K562 (cell line): ENCODE measurements around the gene TRIM65. TPM values are rescaled to one million over a fixed set of nuclear protein-coding genes. Genes with fewer than 3 reads are reported as not detected.

Source experiments
- BRD4 ChIP-seq: fragments of 200-600 bp; sonication (generic); IDR thresholded peaks from 2 replicates; pipeline ENCODE4 v1.6.1; 2017; ENCODE audit warnings: inconsistent platforms
- DNMT1 ChIP-seq: fragments of 450-650 bp; IDR thresholded peaks from 2 replicates; pipeline ENCODE4 v1.6.1; 2016; ENCODE audit warnings: antibody characterized with exemption, mild to moderate bottlenecking
- EGR1 ChIP-seq: fragments of 450-650 bp; conservative IDR thresholded peaks from 2 replicates; pipeline ENCODE4 v1.6.1; 2017; ENCODE audit warnings: mild to moderate bottlenecking
- FOXJ2 ChIP-seq: fragments of 200-800 bp; sonication (Bioruptor generic); IDR thresholded peaks from 2 replicates; pipeline ENCODE4 v1.6.1; 2016; ENCODE audit warnings: missing genetic modification characterization, missing compliant biosample characterization
- KAT7 ChIP-seq: sonication (generic); formaldehyde crosslinking; IDR thresholded peaks from 2 replicates; pipeline ENCODE4 v1.8.0; 2022; ENCODE audit warnings: missing genetic modification reagents, mild to moderate bottlenecking, borderline replicate concordance
- NFE2L1 ChIP-seq: fragments of 450-650 bp; IDR thresholded peaks from 2 replicates; pipeline ENCODE4 v1.6.1; 2016; ENCODE audit warnings: missing genetic modification characterization, low read depth, mild to moderate bottlenecking, missing compliant biosample characterization, moderate library complexity, borderline replicate concordance
- PHF21A ChIP-seq: fragments of 450-650 bp; IDR thresholded peaks from 2 replicates; pipeline ENCODE4 v1.6.1; 2017; ENCODE audit warnings: low read depth, borderline replicate concordance
- POLR3A ChIP-seq: IDR thresholded peaks from 2 replicates; pipeline ENCODE4 v1.6.1; 2011; ENCODE audit warnings: borderline replicate concordance, mild to moderate bottlenecking, moderate library complexity; ENCODE audit not compliant: insufficient read length, insufficient read depth; ENCODE audit errors: extremely low read depth
- POU5F1 ChIP-seq: fragments of 150-350 bp; IDR thresholded peaks from 2 replicates; pipeline ENCODE4 v1.6.1; 2014; ENCODE audit warnings: borderline replicate concordance, low read length, low read depth, mild to moderate bottlenecking; ENCODE audit not compliant: partially characterized antibody
- RBM39 ChIP-seq: fragments of 200-400 bp; formaldehyde crosslinking; optimal IDR thresholded peaks from 2 replicates; pipeline ENCODE3; 2018; ENCODE audit warnings: low read depth, low read length
- RFX7 ChIP-seq: fragments of 250-450 bp; sonication (Bioruptor Pico); IDR thresholded peaks from 2 replicates; pipeline ENCODE4 v1.5.1; 2021; ENCODE audit warnings: mild to moderate bottlenecking
- STAT5A ChIP-seq: IDR thresholded peaks from 2 replicates; pipeline ENCODE4 v1.6.1; 2012; ENCODE audit warnings: low read length, inconsistent platforms, borderline replicate concordance
- ZKSCAN3 ChIP-seq: fragments of 250-450 bp; sonication (Bioruptor Pico); IDR thresholded peaks from 2 replicates; pipeline ENCODE4 v1.4.0; 2020
- ZNF124 ChIP-seq: sonication (generic); formaldehyde crosslinking; IDR thresholded peaks from 2 replicates; pipeline ENCODE4 v1.8.1; 2022; ENCODE audit warnings: missing genetic modification reagents
- ZNF780A ChIP-seq: fragments of 250-450 bp; sonication (Bioruptor Pico); IDR thresholded peaks from 2 replicates; pipeline ENCODE4 v1.5.0; 2021; ENCODE audit warnings: mild to moderate bottlenecking
- ZNF830 ChIP-seq: fragments of 250-450 bp; sonication (Bioruptor Pico); IDR thresholded peaks from 2 replicates; pipeline ENCODE4 v1.5.0; 2021; ENCODE audit warnings: mild to moderate bottlenecking
- polyA plus RNA-seq, 8 experiments: library from polyadenylated mRNA; depleted of rRNA in 4 of 8; stranded (reverse) in 5 of 8; unstranded in 3 of 8; fragments of >200 nt; fragmentation: Nextera tagmentation in 2 of 8; fragmentation: Illumina TruSeq in 1 of 8; extraction: Ambion mirVana in 2 of 8; extraction: Trizol in 1 of 8; gene quantifications; 2 replicates each; pipeline versions ENCODE4 v1.2.1 to v1.2.3, GENCODE V29; 2011 to 2014; ENCODE audit warnings: inconsistent platforms in 1 of 8, missing spikeins in 1 of 8
- total RNA-seq, 7 experiments: library from RNA; depleted of rRNA in 6 of 7; stranded (reverse); fragments of >200 nt in 6 of 7; fragmentation: Illumina TruSeq in 2 of 7; extraction: Trizol in 2 of 7; gene quantifications; 2 replicates each; pipeline versions ENCODE4 v1.2.1 to v1.2.3, GENCODE V29; 2011 to 2021; ENCODE audit warnings: low replicate concordance in 1 of 7
- TF ChIP-seq, protein P1 (sequence below), 2 experiments: fragments of 450-650 bp; conservative IDR thresholded peaks; 2 replicates each; pipeline ENCODE4 v1.6.1; 2017; ENCODE audit warnings: mild to moderate bottlenecking in 2 of 2, moderate library complexity in 2 of 2
- TF ChIP-seq, protein P2 (sequence below): fragments of 450-650 bp; IDR thresholded peaks from 2 replicates; pipeline ENCODE4 v1.6.1; 2016
- TF ChIP-seq, protein P3 (sequence below): fragments of 200-800 bp; sonication (Bioruptor generic); IDR thresholded peaks from 2 replicates; pipeline ENCODE4 v1.6.1; 2017; ENCODE audit warnings: missing genetic modification characterization, missing compliant biosample characterization
- TF ChIP-seq, protein P4 (sequence below), 2 experiments: fragments of 200-800 bp in 1 of 2; sonication (Bioruptor generic) in 1 of 2; sonication (generic) in 1 of 2; formaldehyde crosslinking in 1 of 2; IDR thresholded peaks in 1 of 2; conservative IDR thresholded peaks in 1 of 2; 2 replicates each; pipeline versions ENCODE4 v1.5.0 to v1.6.1; 2016 to 2020; ENCODE audit warnings: missing compliant biosample characterization in 1 of 2, missing genetic modification characterization in 1 of 2, missing genetic modification reagents in 1 of 2
- TF ChIP-seq, protein P5 (sequence below): fragments of 450-650 bp; formaldehyde crosslinking; IDR thresholded peaks from 2 replicates; pipeline ENCODE4 v1.4.0; 2020; ENCODE audit warnings: mild to moderate bottlenecking, moderate library complexity

TRIM65 gene
- total and polyA plus RNA-seq, 9 of the 15 experiments (the other 6 are each of a cell fraction or from before 2014, with no cell fraction given): 2.8 to 45.7 (median 22.9) TPM

DNA sequence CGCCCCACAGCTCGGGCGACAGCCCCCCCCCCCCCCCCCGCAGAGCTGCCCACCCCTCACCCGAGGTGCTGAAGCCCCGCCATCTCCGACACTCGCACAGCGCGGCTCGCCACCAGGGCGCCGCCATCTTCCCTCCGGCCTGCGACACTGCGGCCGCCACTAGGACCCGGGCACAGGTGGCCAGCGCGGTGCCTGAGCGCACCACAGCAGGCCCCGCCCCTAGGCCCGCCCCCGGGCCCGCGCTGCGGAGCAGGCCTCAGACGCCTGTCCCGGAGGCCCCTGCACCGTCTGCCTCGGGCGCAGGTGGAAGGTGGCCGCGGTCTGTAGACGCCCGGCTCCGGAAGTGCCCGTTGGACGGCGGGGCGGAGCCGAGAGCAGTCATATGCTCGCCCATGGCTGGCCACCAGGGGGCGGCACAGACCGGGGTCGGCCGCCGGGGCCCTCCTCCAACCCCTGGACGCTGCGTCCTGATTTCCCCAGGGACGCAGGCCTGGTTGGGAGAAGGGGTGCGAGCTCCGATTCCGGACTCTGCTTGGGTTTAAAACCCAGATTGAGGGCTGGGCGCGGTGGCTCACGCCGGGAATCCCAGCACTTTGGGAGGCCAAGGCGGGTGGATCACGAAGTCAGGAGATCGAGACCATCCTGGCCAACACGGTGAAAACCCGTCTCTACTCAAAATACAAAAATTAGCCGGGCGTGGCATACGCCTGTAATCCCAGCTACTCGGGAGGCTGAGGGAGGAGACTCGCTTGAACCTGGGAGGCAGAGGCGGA lies 8.2 kb upstream of the TRIM65 start, which contains the start of gene MRPL38 (continued):
- TF ChIP-seq NFE2L1 (tag) (no peak), RFX7 (no peak), PHF21A (peak; percentile 95), EGR1 (peak; percentile 49; the same call in 1 of the 2 replicates), ZNF124 (no peak), ZNF830 (CRISPR knock-in tag) (no peak), DNMT1 (no peak), STAT5A (no peak), POLR3A (no peak), ZNF780A (CRISPR knock-in tag) (no peak), FOXJ2 (tag) (no peak; the same call in 1 of the 2 replicates), ZKSCAN3 (CRISPR knock-in tag) (no peak), RBM39 (no peak), KAT7 (CRISPR knock-in tag) (peak; percentile 95; the same call in 1 of the 2 replicates), BRD4 (no peak), POU5F1 (no peak)
- TF ChIP-seq, protein P1, sequence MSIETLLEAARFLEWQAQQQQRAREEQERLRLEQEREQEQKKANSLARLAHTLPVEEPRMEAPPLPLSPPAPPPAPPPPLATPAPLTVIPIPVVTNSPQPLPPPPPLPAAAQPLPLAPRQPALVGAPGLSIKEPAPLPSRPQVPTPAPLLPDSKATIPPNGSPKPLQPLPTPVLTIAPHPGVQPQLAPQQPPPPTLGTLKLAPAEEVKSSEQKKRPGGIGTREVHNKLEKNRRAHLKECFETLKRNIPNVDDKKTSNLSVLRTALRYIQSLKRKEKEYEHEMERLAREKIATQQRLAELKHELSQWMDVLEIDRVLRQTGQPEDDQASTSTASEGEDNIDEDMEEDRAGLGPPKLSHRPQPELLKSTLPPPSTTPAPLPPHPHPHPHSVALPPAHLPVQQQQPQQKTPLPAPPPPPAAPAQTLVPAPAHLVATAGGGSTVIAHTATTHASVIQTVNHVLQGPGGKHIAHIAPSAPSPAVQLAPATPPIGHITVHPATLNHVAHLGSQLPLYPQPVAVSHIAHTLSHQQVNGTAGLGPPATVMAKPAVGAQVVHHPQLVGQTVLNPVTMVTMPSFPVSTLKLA (conservative IDR thresholded peaks at IDR 0.05): peak; percentile 59 to 89; a peak in 3 of 4 replicates
- TF ChIP-seq, protein P2, sequence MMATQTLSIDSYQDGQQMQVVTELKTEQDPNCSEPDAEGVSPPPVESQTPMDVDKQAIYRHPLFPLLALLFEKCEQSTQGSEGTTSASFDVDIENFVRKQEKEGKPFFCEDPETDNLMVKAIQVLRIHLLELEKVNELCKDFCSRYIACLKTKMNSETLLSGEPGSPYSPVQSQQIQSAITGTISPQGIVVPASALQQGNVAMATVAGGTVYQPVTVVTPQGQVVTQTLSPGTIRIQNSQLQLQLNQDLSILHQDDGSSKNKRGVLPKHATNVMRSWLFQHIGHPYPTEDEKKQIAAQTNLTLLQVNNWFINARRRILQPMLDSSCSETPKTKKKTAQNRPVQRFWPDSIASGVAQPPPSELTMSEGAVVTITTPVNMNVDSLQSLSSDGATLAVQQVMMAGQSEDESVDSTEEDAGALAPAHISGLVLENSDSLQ: no peak
- TF ChIP-seq, protein P3, sequence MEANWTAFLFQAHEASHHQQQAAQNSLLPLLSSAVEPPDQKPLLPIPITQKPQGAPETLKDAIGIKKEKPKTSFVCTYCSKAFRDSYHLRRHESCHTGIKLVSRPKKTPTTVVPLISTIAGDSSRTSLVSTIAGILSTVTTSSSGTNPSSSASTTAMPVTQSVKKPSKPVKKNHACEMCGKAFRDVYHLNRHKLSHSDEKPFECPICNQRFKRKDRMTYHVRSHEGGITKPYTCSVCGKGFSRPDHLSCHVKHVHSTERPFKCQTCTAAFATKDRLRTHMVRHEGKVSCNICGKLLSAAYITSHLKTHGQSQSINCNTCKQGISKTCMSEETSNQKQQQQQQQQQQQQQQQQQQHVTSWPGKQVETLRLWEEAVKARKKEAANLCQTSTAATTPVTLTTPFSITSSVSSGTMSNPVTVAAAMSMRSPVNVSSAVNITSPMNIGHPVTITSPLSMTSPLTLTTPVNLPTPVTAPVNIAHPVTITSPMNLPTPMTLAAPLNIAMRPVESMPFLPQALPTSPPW (CRISPR knock-in tag): peak; percentile 62; the same call in 1 of the 2 replicates
- TF ChIP-seq, protein P4, sequence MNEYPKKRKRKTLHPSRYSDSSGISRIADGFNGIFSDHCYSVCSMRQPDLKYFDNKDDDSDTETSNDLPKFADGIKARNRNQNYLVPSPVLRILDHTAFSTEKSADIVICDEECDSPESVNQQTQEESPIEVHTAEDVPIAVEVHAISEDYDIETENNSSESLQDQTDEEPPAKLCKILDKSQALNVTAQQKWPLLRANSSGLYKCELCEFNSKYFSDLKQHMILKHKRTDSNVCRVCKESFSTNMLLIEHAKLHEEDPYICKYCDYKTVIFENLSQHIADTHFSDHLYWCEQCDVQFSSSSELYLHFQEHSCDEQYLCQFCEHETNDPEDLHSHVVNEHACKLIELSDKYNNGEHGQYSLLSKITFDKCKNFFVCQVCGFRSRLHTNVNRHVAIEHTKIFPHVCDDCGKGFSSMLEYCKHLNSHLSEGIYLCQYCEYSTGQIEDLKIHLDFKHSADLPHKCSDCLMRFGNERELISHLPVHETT (CRISPR knock-in tag; conservative IDR thresholded peaks at IDR 0.05 in 1 of 2, IDR thresholded peaks at IDR 0.05 in 1 of 2): peak in 1 of 2 experiments; percentile 96; a peak in 2 of 4 replicates
- TF ChIP-seq, protein P5, sequence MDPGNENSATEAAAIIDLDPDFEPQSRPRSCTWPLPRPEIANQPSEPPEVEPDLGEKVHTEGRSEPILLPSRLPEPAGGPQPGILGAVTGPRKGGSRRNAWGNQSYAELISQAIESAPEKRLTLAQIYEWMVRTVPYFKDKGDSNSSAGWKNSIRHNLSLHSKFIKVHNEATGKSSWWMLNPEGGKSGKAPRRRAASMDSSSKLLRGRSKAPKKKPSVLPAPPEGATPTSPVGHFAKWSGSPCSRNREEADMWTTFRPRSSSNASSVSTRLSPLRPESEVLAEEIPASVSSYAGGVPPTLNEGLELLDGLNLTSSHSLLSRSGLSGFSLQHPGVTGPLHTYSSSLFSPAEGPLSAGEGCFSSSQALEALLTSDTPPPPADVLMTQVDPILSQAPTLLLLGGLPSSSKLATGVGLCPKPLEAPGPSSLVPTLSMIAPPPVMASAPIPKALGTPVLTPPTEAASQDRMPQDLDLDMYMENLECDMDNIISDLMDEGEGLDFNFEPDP (CRISPR knock-in tag): no peak
